KMS-11 (cell line): Measurements from ENCODE around the gene SLC12A7.

Experiments
- H2AFZ ChIP-seq: fragments of 200-600 bp; sonication (generic); 2 replicates; pipeline ENCODE4 v1.6.1; 2016; ENCODE audit warnings: antibody characterized with exemption, mixed run types, low read depth
- H3K27ac ChIP-seq: fragments of 200-600 bp; sonication (generic); 2 replicates; pipeline ENCODE4 v1.6.1; 2016; ENCODE audit warnings: mild to moderate bottlenecking, mixed run types
- H3K27me3 ChIP-seq: fragments of 200-600 bp; sonication (generic); 2 replicates; pipeline ENCODE4 v1.6.1; 2017; ENCODE audit warnings: mild to moderate bottlenecking, low read depth, mixed run types, moderate library complexity; ENCODE audit not compliant: insufficient read depth
- H3K36me3 ChIP-seq: fragments of 200-600 bp; sonication (generic); 2 replicates; pipeline ENCODE4 v1.6.1; 2017; ENCODE audit warnings: mild to moderate bottlenecking, mixed run types; ENCODE audit not compliant: insufficient read depth
- H3K4me1 ChIP-seq: fragments of 200-600 bp; sonication (generic); 2 replicates; pipeline ENCODE4 v1.6.1; 2016; ENCODE audit warnings: mild to moderate bottlenecking, low read depth, mixed run types; ENCODE audit not compliant: poor library complexity, severe bottlenecking
- H3K4me2 ChIP-seq: fragments of 200-600 bp; sonication (generic); 2 replicates; pipeline ENCODE4 v1.7.0; 2016; ENCODE audit warnings: mild to moderate bottlenecking, mixed run types
- H3K4me3 ChIP-seq: fragments of 200-600 bp; sonication (generic); IDR thresholded peaks from 2 replicates; pipeline ENCODE4 v1.6.1; 2017; ENCODE audit warnings: low read depth, low read length, mixed read lengths; ENCODE audit not compliant: insufficient read depth
- H3K79me2 ChIP-seq: fragments of 200-600 bp; sonication (generic); 2 replicates; pipeline ENCODE4 v1.6.1; 2016; ENCODE audit warnings: low read depth, mixed run types; ENCODE audit not compliant: insufficient read depth
- H3K9ac ChIP-seq: fragments of 200-600 bp; sonication (generic); 2 replicates; pipeline ENCODE4 v1.6.1; 2016; ENCODE audit warnings: mild to moderate bottlenecking, mixed run types
- H4K20me1 ChIP-seq: fragments of 200-600 bp; sonication (generic); 2 replicates; pipeline ENCODE4 v1.6.1; 2016; ENCODE audit warnings: mild to moderate bottlenecking, mixed run types; ENCODE audit not compliant: insufficient read depth
- CTCF ChIP-seq: fragments of 200-600 bp; sonication (generic); conservative IDR thresholded peaks from 2 replicates; pipeline ENCODE4 v1.6.1; 2017; ENCODE audit warnings: low read depth, mild to moderate bottlenecking, antibody characterized with exemption, low read length, moderate library complexity, mixed read lengths

The SLC12A7 gene

GRCh38 chr5:1077491-1078020 lies 34.3 kb downstream of the SLC12A7 start:
- TF ChIP-seq CTCF = no peak
- Histone ChIP-seq H3K27ac (no peak overlapping the region), H3K4me3 (no peak overlapping the region), H3K9ac (no peak overlapping the region), H3K4me2 (no peak overlapping the region), H3K36me3 (no peaks in the 10 kb centered on the region), H4K20me1 (no peaks in the 10 kb centered on the region), H3K79me2 (no peaks in the 10 kb centered on the region), H3K4me1 (no peaks in the 10 kb centered on the region), H3K27me3 (no peaks in the 10 kb centered on the region), H2AFZ (no peak overlapping the region)

GRCh38 chr5:1077026-1077425 lies 34.8 kb downstream of the SLC12A7 start:
- Histone ChIP-seq H3K27me3 (no peaks in the 10 kb centered on the region), H3K27ac (no peak overlapping the region), H4K20me1 (no peaks in the 10 kb centered on the region), H3K9ac (no peak overlapping the region), H3K4me3 (no peak overlapping the region), H3K4me2 (no peak overlapping the region), H3K36me3 (no peaks in the 10 kb centered on the region), H2AFZ (no peak overlapping the region), H3K4me1 (no peaks in the 10 kb centered on the region), H3K79me2 (no peaks in the 10 kb centered on the region)
- TF ChIP-seq CTCF = no peak

- no peak overlapping the region for H3K9ac ChIP-seq
- no peak for TF ChIP-seq CTCF
- no peak overlapping the region for H3K4me3 ChIP-seq
- no peak overlapping the region for H3K27ac ChIP-seq
- H3K36me3 ChIP-seq = no peaks in the 10 kb centered on the region
- H3K79me2 ChIP-seq = no peaks in the 10 kb centered on the region
- H4K20me1 ChIP-seq = no peaks in the 10 kb centered on the region
- H3K4me1 ChIP-seq = no peaks in the 10 kb centered on the region
- H2AFZ ChIP-seq = no peak overlapping the region
- H3K27me3 ChIP-seq = no peaks in the 10 kb centered on the region
- no peak overlapping the region for H3K4me2 ChIP-seq
Measured at GRCh38 chr5:1076406-1076805, 35.5 kb downstream of the SLC12A7 start.

- no peaks in the 10 kb centered on the region for H3K27me3 ChIP-seq
- H3K36me3 ChIP-seq = no peaks in the 10 kb centered on the region
- no peaks in the 10 kb centered on the region for H3K79me2 ChIP-seq
- no peak overlapping the region for H2AFZ ChIP-seq
- H3K4me2 ChIP-seq = no peak overlapping the region
- H3K27ac ChIP-seq = no peak overlapping the region
- no peaks in the 10 kb centered on the region for H3K4me1 ChIP-seq
- no peak for TF ChIP-seq CTCF
- no peak overlapping the region for H3K4me3 ChIP-seq
- H3K9ac ChIP-seq = no peak overlapping the region
- no peaks in the 10 kb centered on the region for H4K20me1 ChIP-seq
Measured at GRCh38 chr5:1075931-1076330, 35.9 kb downstream of the SLC12A7 start.

- Histone ChIP-seq H4K20me1 (no peaks in the 10 kb centered on the region), H3K27ac (no peak overlapping the region), H3K4me3 (no peak overlapping the region), H3K27me3 (no peaks in the 10 kb centered on the region), H3K9ac (no peak overlapping the region), H3K4me2 (no peak overlapping the region), H2AFZ (no peak overlapping the region), H3K79me2 (no peaks in the 10 kb centered on the region), H3K4me1 (no peaks in the 10 kb centered on the region), H3K36me3 (no peaks in the 10 kb centered on the region)
- no peak for TF ChIP-seq CTCF
Measured at GRCh38 chr5:1075555-1075881, 36.3 kb downstream of the SLC12A7 start.
